Prostate gland (tissue), 2 donors: Measurements from ENCODE around the gene DMGDH. TPM values are rescaled to one million over a fixed set of nuclear protein-coding genes. Genes with fewer than 3 reads are reported as not detected.

Experiments used
- DNase-seq: peaks from one replicate; pipeline ENCODE4 v3.0.0-alpha.2; 2019; ENCODE audit warnings: low spot score
- H3K27ac ChIP-seq, 2 donors: fragments of 200-600 bp; sonication (generic); 2 replicates each; pipeline ENCODE4 v1.5.1; 2017 to 2019
- H3K27me3 ChIP-seq: fragments of 200-600 bp; sonication (generic); replicated peaks from 2 replicates; pipeline ENCODE4 v1.5.1; 2019; ENCODE audit not compliant: insufficient read depth
- H3K36me3 ChIP-seq, 2 donors: fragments of 200-600 bp; sonication (generic); 1 replicate in 1 of 2; 2 replicates in 1 of 2; pipeline versions ENCODE4 v1.5.1 to v1.8.1; 2017 to 2019
- H3K4me1 ChIP-seq: fragments of 200-600 bp; sonication (generic); replicated peaks from 2 replicates; pipeline ENCODE4 v1.5.1; 2019
- H3K4me3 ChIP-seq, 2 donors: fragments of 200-600 bp; sonication (generic); 2 replicates each; pipeline ENCODE4 v1.5.1; 2017 to 2019
- H3K9me3 ChIP-seq: fragments of 200-600 bp; sonication (generic); 2 replicates; pipeline ENCODE4 v1.5.1; 2017
- CTCF ChIP-seq, 4 experiments: fragments of 200-600 bp in 2 of 4; fragments of 450-650 bp in 2 of 4; sonication (generic) in 2 of 4; IDR thresholded peaks; 1 replicate in 3 of 4; 2 replicates in 1 of 4; pipeline ENCODE4 v1.5.1; 2016 to 2019; ENCODE audit warnings: antibody characterized with exemption in 4 of 4, mild to moderate bottlenecking in 2 of 4, moderate library complexity in 2 of 4
- POLR2A ChIP-seq: fragments of 450-650 bp; IDR thresholded peaks from one replicate; pipeline ENCODE4 v1.6.1; 2016; ENCODE audit warnings: antibody characterized with exemption, mild to moderate bottlenecking
- POLR2AphosphoS5 ChIP-seq: sonication (generic); formaldehyde crosslinking; IDR thresholded peaks from one replicate; pipeline ENCODE4 v1.6.1; 2017; ENCODE audit warnings: antibody characterized with exemption
- WGBS: methylation state at CpG from one replicate; pipeline ENCODE4 v1.1.5; 2018; 5-methylcytosine and 5-hydroxymethylcytosine counted together
- intact Hi-C: fragments of 100-400 bp; cut with DNase I; formaldehyde crosslinking; loops from one replicate; pipeline ENCODE4 v1.14.2; 2022
- total RNA-seq, 2 donors: library from RNA; depleted of rRNA; stranded (reverse); fragments of >200 nt; gene quantifications; one replicate each; pipeline ENCODE4 v1.1.0, GENCODE V29; 2016

Gene DMGDH
- total RNA-seq, 2 donors from 2014 or later = 0.77 to 9.9 TPM

GRCh38 chr5:78979117-78979742 lies 90.2 kb downstream of the DMGDH start:
- 71% methylated on average over 7 of the region's 7 CpGs for WGBS
- Histone ChIP-seq H3K27me3 (no peaks in the 10 kb centered on the region), H3K36me3 (no peaks in the 10 kb centered on the region), H3K4me1 (no peaks in the 10 kb centered on the region), H3K9me3 (no peaks in the 10 kb centered on the region), H3K27ac (no peak overlapping the region), H3K4me3 (no peak overlapping the region)
- TF ChIP-seq POLR2AphosphoS5 (no peak), POLR2A (no peak), CTCF (IDR thresholded peaks at IDR 0.05) (no peak)
- no peak for DNase-seq
- intact Hi-C loops = no loop called here

DNA sequence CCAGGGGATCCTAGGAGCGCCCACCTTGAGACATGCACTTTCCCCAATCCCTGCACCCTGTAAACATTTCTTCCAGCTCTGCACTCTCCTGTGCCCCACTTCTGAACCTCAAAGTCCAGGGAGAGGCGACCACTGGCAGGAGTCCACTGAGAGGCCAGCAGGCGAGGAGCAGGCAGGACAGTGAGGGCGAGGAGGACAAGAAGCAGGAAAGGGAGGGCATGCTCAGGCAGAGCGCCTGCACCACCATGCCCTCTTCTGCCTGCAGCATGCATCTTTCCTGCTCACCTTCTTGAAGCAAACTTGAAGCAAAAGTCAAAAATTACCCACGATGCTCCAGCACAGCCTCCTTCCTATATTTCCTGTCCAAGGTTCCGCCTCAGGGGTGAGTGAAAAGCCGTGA lies 94.4 kb downstream of the DMGDH start:
- no peaks in the 10 kb centered on the region for H3K36me3 ChIP-seq
- TF ChIP-seq POLR2AphosphoS5 (no peak), POLR2A (no peak), CTCF (IDR thresholded peaks at IDR 0.05) (no peak)
- no peaks in the 10 kb centered on the region for H3K9me3 ChIP-seq
- no peaks in the 10 kb centered on the region for H3K4me1 ChIP-seq
- H3K27me3 ChIP-seq = no peaks in the 10 kb centered on the region
- no peak for DNase-seq
- no peak overlapping the region for H3K4me3 ChIP-seq
- intact Hi-C loops = no loop called here
- H3K27ac ChIP-seq = no peak overlapping the region
- WGBS = 82% methylated on average over 8 of the region's 8 CpGs

DNA sequence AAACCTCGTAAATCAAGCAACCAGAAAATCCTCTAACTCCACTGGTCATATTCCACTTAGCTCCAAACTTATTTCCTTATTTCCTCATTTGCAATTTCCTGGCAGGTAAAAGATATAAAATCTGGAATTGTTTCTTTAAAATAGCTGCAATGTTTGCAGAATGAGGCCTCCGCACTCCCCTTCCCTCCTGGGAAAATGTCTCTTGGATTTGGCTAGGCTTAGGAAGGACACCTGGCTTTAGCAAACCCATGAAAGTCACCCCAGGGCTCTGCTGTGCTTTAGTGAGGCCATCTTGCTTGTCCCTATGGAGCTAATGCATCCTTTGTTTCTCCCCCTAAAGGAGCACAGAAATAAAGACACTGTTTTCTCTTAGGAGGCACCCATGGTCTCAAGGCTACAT lies 94.9 kb downstream of the DMGDH start:
- no peak for DNase-seq
- no peak for TF ChIP-seq POLR2AphosphoS5
- no peak for TF ChIP-seq POLR2A
- TF ChIP-seq CTCF (IDR thresholded peaks at IDR 0.05) = no peak
- Histone ChIP-seq H3K27ac (no peak overlapping the region), H3K36me3 (no peaks in the 10 kb centered on the region), H3K27me3 (no peaks in the 10 kb centered on the region), H3K4me1 (no peaks in the 10 kb centered on the region), H3K4me3 (no peak overlapping the region), H3K9me3 (no peaks in the 10 kb centered on the region)
- WGBS = 53% methylated on average over 2 of the region's 2 CpGs
- intact Hi-C loops = no loop called here

- Histone ChIP-seq H3K27me3 (no peaks in the 10 kb centered on the region), H3K4me1 (no peaks in the 10 kb centered on the region), H3K36me3 (no peaks in the 10 kb centered on the region), H3K9me3 (no peaks in the 10 kb centered on the region), H3K27ac (no peak overlapping the region), H3K4me3 (no peak overlapping the region)
- intact Hi-C loops = no loop called here
- DNase-seq = no peak
- 58% methylated on average over 5 of the region's 5 CpGs for WGBS
- TF ChIP-seq CTCF (IDR thresholded peaks at IDR 0.05) (no peak), POLR2AphosphoS5 (no peak), POLR2A (no peak)
Measured at GRCh38 chr5:78974011-78974410, 95.5 kb downstream of the DMGDH start.

DNA sequence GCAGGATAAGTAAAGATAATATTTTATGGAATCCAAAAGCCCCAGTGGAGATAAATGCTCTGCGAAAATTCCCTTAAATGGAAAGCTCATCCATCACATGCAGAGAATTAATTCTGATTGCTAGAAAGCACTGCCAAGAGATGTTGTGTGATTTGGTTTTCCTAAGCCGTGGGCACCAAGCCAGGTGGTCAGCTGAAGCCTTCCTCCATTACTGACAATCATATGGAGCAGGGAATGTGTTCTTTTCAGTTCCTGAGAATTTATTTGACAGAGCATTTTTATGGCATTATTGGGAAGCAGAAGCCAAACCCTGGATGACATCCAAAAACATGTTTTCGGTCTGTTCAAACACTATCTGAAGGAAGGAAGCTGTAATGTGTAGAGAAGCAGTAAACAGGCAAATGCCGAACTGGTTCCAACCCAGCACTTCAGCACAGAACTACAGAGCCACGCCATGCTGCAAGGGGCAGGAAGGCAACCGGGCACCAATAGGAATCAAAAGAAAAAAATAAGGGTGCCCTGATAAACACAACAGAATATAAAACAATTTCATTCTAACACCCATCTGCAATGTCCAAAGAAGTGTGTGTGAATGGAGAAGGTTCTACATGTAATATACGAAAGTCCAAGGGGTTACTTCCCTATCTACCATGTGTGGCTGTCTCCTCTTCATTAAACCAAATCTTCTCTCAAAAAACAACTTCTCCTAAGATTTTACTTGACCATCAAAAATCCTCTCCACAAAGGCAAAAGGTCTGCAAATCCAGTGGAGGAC lies 96.6 kb downstream of the DMGDH start:
- Histone ChIP-seq H3K9me3 (no peaks in the 10 kb centered on the region), H3K36me3 (no peaks in the 10 kb centered on the region), H3K4me3 (no peak overlapping the region), H3K4me1 (no peaks in the 10 kb centered on the region), H3K27me3 (no peaks in the 10 kb centered on the region), H3K27ac (no peak overlapping the region)
- peak; percentile 70 for TF ChIP-seq POLR2AphosphoS5
- no peak for TF ChIP-seq POLR2A
- TF ChIP-seq CTCF (IDR thresholded peaks at IDR 0.05) = no peak
- DNase-seq = peak; percentile 46
- intact Hi-C loops = no loop called here
- WGBS = 10% methylated on average over 7 of the region's 7 CpGs
